CD4-positive, CD25-positive, alpha-beta regulatory T cell (primary cell): ENCODE results near the gene BST1. TPM values are rescaled to one million over a fixed set of nuclear protein-coding genes. Genes with fewer than 3 reads are reported as not detected.
"Not testable (repeated sequence)": the region's sequence is repeated elsewhere in the genome, so short reads cannot be mapped to it uniquely, and the experiment has no call there.

Experiments used
- ATAC-seq, 2 donors: fragments of 150-1000 bp; cut with Tn5 transposase; one replicate each; pipeline ENCODE4 v1.10.0; 2021; ENCODE audit warnings: low read depth in 2 of 2, moderate number of reproducible peaks in 2 of 2, moderate library complexity in 1 of 2
- DNase-seq, 3 donors: peaks; one replicate each; pipeline versions ENCODE4 v3.0.0 to v3.0.0-alpha.2; 2012 to 2022; ENCODE audit warnings: mixed read lengths in 1 of 3
- H3K27ac ChIP-seq: one replicate; pipeline ENCODE4 v1.7.0; 2013; ENCODE audit warnings: mild to moderate bottlenecking, low read length; ENCODE audit not compliant: insufficient read depth, poor library complexity, severe bottlenecking
- H3K27me3 ChIP-seq: one replicate; pipeline ENCODE4 v1.7.0; 2013; ENCODE audit warnings: low read length; ENCODE audit not compliant: control insufficient read depth, insufficient read depth
- H3K36me3 ChIP-seq: one replicate; pipeline ENCODE4 v1.7.0; 2013; ENCODE audit warnings: mild to moderate bottlenecking, low read length, moderate library complexity; ENCODE audit not compliant: control insufficient read depth, insufficient read depth
- H3K4me1 ChIP-seq: 2 replicates; pipeline ENCODE4 v1.7.0; 2013; ENCODE audit warnings: mild to moderate bottlenecking, low read length; ENCODE audit not compliant: insufficient read depth, control insufficient read depth, poor library complexity, severe bottlenecking
- H3K4me3 ChIP-seq: one replicate; pipeline ENCODE4 v1.7.0; 2013; ENCODE audit warnings: low read depth, mild to moderate bottlenecking, low read length, moderate library complexity
- H3K9me3 ChIP-seq, 2 experiments: 1 replicate in 1 of 2; 2 replicates in 1 of 2; pipeline ENCODE4 v1.7.0; 2013; ENCODE audit warnings: low read length in 2 of 2, mild to moderate bottlenecking in 1 of 2, moderate library complexity in 1 of 2; ENCODE audit not compliant: control insufficient read depth in 2 of 2
- H3K27ac Mint-ChIP-seq, 3 donors: one replicate each; pipeline ENCODE4 v1.8.0; 2020 to 2022; ENCODE audit warnings: mild to moderate bottlenecking in 3 of 3, mixed read lengths in 3 of 3, moderate library complexity in 2 of 3
- H3K27me3 Mint-ChIP-seq: one replicate; pipeline ENCODE4 v1.8.0; 2022; ENCODE audit warnings: mild to moderate bottlenecking, mixed read lengths
- H3K36me3 Mint-ChIP-seq: one replicate; pipeline ENCODE4 v1.8.0; 2020; ENCODE audit warnings: mixed read lengths
- H3K4me1 Mint-ChIP-seq, 4 donors: one replicate each; pipeline ENCODE4 v1.8.0; 2020 to 2022; ENCODE audit warnings: mixed read lengths in 4 of 4, mild to moderate bottlenecking in 1 of 4
- H3K4me3 Mint-ChIP-seq, 4 donors: one replicate each; pipeline ENCODE4 v1.8.0; 2020 to 2022; ENCODE audit warnings: mild to moderate bottlenecking in 4 of 4, mixed read lengths in 4 of 4, moderate library complexity in 3 of 4
- H3K9me3 Mint-ChIP-seq, 7 donors: one replicate each; pipeline ENCODE4 v1.8.0; 2020 to 2022; ENCODE audit warnings: mixed read lengths in 7 of 7, mild to moderate bottlenecking in 3 of 7, moderate library complexity in 2 of 7
- polyA plus RNA-seq, 4 donors: library from polyadenylated mRNA; unstranded; fragments of 300-500 nt; fragmentation: Illumina TruSeq; gene quantifications; one replicate each; pipeline ENCODE4 v1.2.3, GENCODE V29; 2021
- total RNA-seq: library from RNA; stranded (reverse); gene quantifications from one replicate; pipeline ENCODE4 v1.2.3, GENCODE V29; 2022

BST1 gene
- total and polyA plus RNA-seq, 5 donors from 2014 or later, result 0.27 to 6.5 (median 1.5) TPM; not detected in 1

- H3K4me1 Mint-ChIP-seq, result peaks cover 0 to 7% (median 0%) of the 10 kb centered on the region in 4 donors
- no peaks in the 10 kb centered on the region for H3K9me3 ChIP-seq
- peak overlapping the region in 1 of 3 donors; percentile 8 for H3K27ac Mint-ChIP-seq
- H3K9me3 Mint-ChIP-seq, result peaks cover 0 to 2% (median 0%) of the 10 kb centered on the region in 7 donors
- no peaks in the 10 kb centered on the region for H3K36me3 Mint-ChIP-seq
- H3K4me3 Mint-ChIP-seq, result no peak overlapping the region
- no peaks in the 10 kb centered on the region for H3K27me3 Mint-ChIP-seq
- no peak for ATAC-seq
- DNase-seq, result no peak
- no peaks in the 10 kb centered on the region for H3K4me1 ChIP-seq
- H3K36me3 ChIP-seq, result no peaks in the 10 kb centered on the region
- H3K27me3 ChIP-seq, result peaks cover 2% of the 10 kb centered on the region
- H3K4me3 ChIP-seq, result no peak overlapping the region
- H3K27ac ChIP-seq, result no peak overlapping the region
Measured at GRCh38 chr4:15720851-15721250, 18.0 kb downstream of the BST1 start.

GRCh38 chr4:15725608-15726007 is 22.7 kb downstream of the BST1 start:
- peak in 1 of 2 donors; percentile 30 for ATAC-seq
- no peaks in the 10 kb centered on the region for H3K9me3 Mint-ChIP-seq
- peaks cover 0 to 9% (median 0%) of the 10 kb centered on the region in 4 donors for H3K4me1 Mint-ChIP-seq
- Histone ChIP-seq H3K4me1 (peaks cover 5% of the 10 kb centered on the region), H3K27ac (no peak overlapping the region), H3K9me3 (no peaks in the 10 kb centered on the region), H3K4me3 (no peak overlapping the region), H3K27me3 (no peaks in the 10 kb centered on the region), H3K36me3 (no peaks in the 10 kb centered on the region)
- no peaks in the 10 kb centered on the region for H3K36me3 Mint-ChIP-seq
- H3K27me3 Mint-ChIP-seq, result peaks cover 11% of the 10 kb centered on the region
- DNase-seq, result no peak
- H3K4me3 Mint-ChIP-seq, result no peak overlapping the region
- H3K27ac Mint-ChIP-seq, result peak overlapping the region in 1 of 3 donors; percentile 7

- Histone ChIP-seq H3K27me3 (no peaks in the 10 kb centered on the region), H3K4me1 (peaks cover 5% of the 10 kb centered on the region), H3K4me3 (no peak overlapping the region), H3K36me3 (no peaks in the 10 kb centered on the region), H3K9me3 (no peaks in the 10 kb centered on the region), H3K27ac (no peak overlapping the region)
- peaks cover 0 to 16% (median 1%) of the 10 kb centered on the region in 4 donors for H3K4me1 Mint-ChIP-seq
- peaks cover 0 to under 1% (median 0%) of the 10 kb centered on the region in 7 donors for H3K9me3 Mint-ChIP-seq
- DNase-seq (peak; percentile 16 to 59 (median 58)), ATAC-seq (peak in 1 of 2 donors; percentile 42)
- H3K27me3 Mint-ChIP-seq, result peaks cover 11% of the 10 kb centered on the region
- H3K4me3 Mint-ChIP-seq, result no peak overlapping the region
- H3K36me3 Mint-ChIP-seq, result no peaks in the 10 kb centered on the region
- no peak overlapping the region for H3K27ac Mint-ChIP-seq
Measured at GRCh38 chr4:15729910-15730533, 27.2 kb downstream of the BST1 start.

GRCh38 chr4:15733061-15733460 is 30.2 kb downstream of the BST1 start:
- not testable (repeated sequence) for H3K27me3 ChIP-seq, H3K36me3 Mint-ChIP-seq, H3K36me3 ChIP-seq, H3K9me3 Mint-ChIP-seq, H3K27ac ChIP-seq, H3K4me1 ChIP-seq, ATAC-seq, H3K4me3 Mint-ChIP-seq, H3K27ac Mint-ChIP-seq, DNase-seq, H3K9me3 ChIP-seq, H3K4me3 ChIP-seq
- Mint-ChIP-seq H3K27me3 (peaks cover 21% of the 10 kb centered on the region), H3K4me1 (peaks cover 0 to 21% (median 1%) of the 10 kb centered on the region in 4 donors)

GRCh38 chr4:15735536-15735935 is 32.7 kb downstream of the BST1 start:
- ATAC-seq (no peak), DNase-seq (no peak)
- peaks cover 30% of the 10 kb centered on the region for H3K27me3 Mint-ChIP-seq
- H3K4me3 Mint-ChIP-seq, result no peak overlapping the region
- H3K27ac Mint-ChIP-seq, result peak overlapping the region in 1 of 3 donors; percentile 3
- H3K36me3 Mint-ChIP-seq, result no peaks in the 10 kb centered on the region
- peaks cover 0 to 24% (median 2%) of the 10 kb centered on the region in 4 donors for H3K4me1 Mint-ChIP-seq
- H3K27me3 ChIP-seq, result peaks cover 4% of the 10 kb centered on the region
- no peaks in the 10 kb centered on the region for H3K36me3 ChIP-seq
- no peaks in the 10 kb centered on the region for H3K9me3 ChIP-seq
- no peak overlapping the region for H3K4me3 ChIP-seq
- H3K9me3 Mint-ChIP-seq, result peaks cover 0 to 7% (median 0%) of the 10 kb centered on the region in 7 donors
- no peak overlapping the region for H3K27ac ChIP-seq
- H3K4me1 ChIP-seq, result no peaks in the 10 kb centered on the region

GRCh38 chr4:15736514-15737050 is 33.7 kb downstream of the BST1 start:
- Histone ChIP-seq H3K9me3 (peaks cover under 1% of the 10 kb centered on the region in 2 experiments), H3K4me3 (no peak overlapping the region), H3K27ac (no peak overlapping the region), H3K4me1 (no peaks in the 10 kb centered on the region), H3K36me3 (no peaks in the 10 kb centered on the region), H3K27me3 (peaks cover 4% of the 10 kb centered on the region)
- ATAC-seq (no peak), DNase-seq (no peak)
- Mint-ChIP-seq H3K36me3 (peaks cover 4% of the 10 kb centered on the region), H3K9me3 (peaks cover 0 to 11% (median 3%) of the 10 kb centered on the region in 7 donors), H3K4me3 (no peak overlapping the region), H3K27me3 (peaks cover 30% of the 10 kb centered on the region), H3K27ac (no peak overlapping the region), H3K4me1 (peaks cover 0 to 24% (median 2%) of the 10 kb centered on the region in 4 donors)

GRCh38 chr4:15737255-15737654 is 34.4 kb downstream of the BST1 start:
- Histone ChIP-seq H3K4me1 (no peaks in the 10 kb centered on the region), H3K4me3 (no peak overlapping the region), H3K36me3 (no peaks in the 10 kb centered on the region), H3K27me3 (peaks cover 4% of the 10 kb centered on the region), H3K27ac (no peak overlapping the region), H3K9me3 (peaks cover 6 to 8% of the 10 kb centered on the region in 2 experiments)
- H3K27me3 Mint-ChIP-seq, result peaks cover 30% of the 10 kb centered on the region
- H3K27ac Mint-ChIP-seq, result no peak overlapping the region
- DNase-seq, result no peak
- peaks cover 0 to 11% (median 5%) of the 10 kb centered on the region in 7 donors for H3K9me3 Mint-ChIP-seq
- H3K4me1 Mint-ChIP-seq, result peaks cover 0 to 24% (median 2%) of the 10 kb centered on the region in 4 donors
- H3K36me3 Mint-ChIP-seq, result peaks cover 4% of the 10 kb centered on the region
- ATAC-seq, result no peak
- no peak overlapping the region for H3K4me3 Mint-ChIP-seq

- Histone ChIP-seq H3K4me3 (no peak overlapping the region), H3K27ac (no peak overlapping the region), H3K27me3 (peaks cover 4% of the 10 kb centered on the region), H3K9me3 (peaks cover 9 to 15% of the 10 kb centered on the region in 2 experiments), H3K4me1 (no peaks in the 10 kb centered on the region), H3K36me3 (no peaks in the 10 kb centered on the region)
- ATAC-seq (no peak), DNase-seq (no peak)
- Mint-ChIP-seq H3K27me3 (peaks cover 30% of the 10 kb centered on the region), H3K9me3 (peaks cover 2 to 19% (median 9%) of the 10 kb centered on the region in 7 donors), H3K27ac (no peak overlapping the region), H3K4me1 (peaks cover 0 to 23% (median 5%) of the 10 kb centered on the region in 4 donors), H3K36me3 (peaks cover 7% of the 10 kb centered on the region), H3K4me3 (no peak overlapping the region)
Measured at GRCh38 chr4:15738877-15739276, 36.0 kb downstream of the BST1 start.
